Stimulated activated CD8-positive, alpha-beta memory T cell treated with anti-CD3 and anti-CD28 coated beads, Interleukin-7, amount 100 ng/mL, for 24 hours (primary cell): ENCODE results near the gene OR4D5.

ENCODE experiments used
- DNase-seq: peaks from one replicate; pipeline ENCODE4 v3.0.0-alpha.2; 2020; ENCODE audit warnings: low read depth

OR4D5 gene

GRCh38 chr11:123939317-123939716 lies at the start of gene OR4D5:
OR4D5 (plus strand) TSS chr11:123939617; CDS start chr11:123939617, 0 bp downstream.
- DNase-seq: no peak

GRCh38 chr11:123892031-123892430 lies 47.4 kb upstream of the OR4D5 start:
- DNase-seq: no peak

GRCh38 chr11:123899792-123900191 lies 39.6 kb upstream of the OR4D5 start:
- DNase-seq: no peak

GRCh38 chr11:123901867-123902266 lies 37.5 kb upstream of the OR4D5 start, which contains the start of gene OR8D4:
OR8D4 (plus strand) TSS chr11:123902167; CDS start chr11:123906432, 4,265 bp downstream.
- DNase-seq: no peak

GRCh38 chr11:123903932-123904331 lies 35.5 kb upstream of the OR4D5 start:
- no peak for DNase-seq

GRCh38 chr11:123904932-123905331 lies 34.5 kb upstream of the OR4D5 start:
- DNase-seq: no peak

GRCh38 chr11:123905826-123906225 lies 33.6 kb upstream of the OR4D5 start:
- DNase-seq: no peak

- no peak for DNase-seq
These were observed 18.5 kb upstream of the OR4D5 start for GRCh38 chr11:123920943-123921342.

GRCh38 chr11:123924027-123924426 lies 15.4 kb upstream of the OR4D5 start:
- no peak for DNase-seq

GRCh38 chr11:123942413-123942812 lies 3.0 kb downstream of the OR4D5 start:
- no peak for DNase-seq

- no peak for DNase-seq
These were observed 4.3 kb downstream of the OR4D5 start, which contains the start of gene OR6T1 for GRCh38 chr11:123943738-123944137. OR6T1 (minus strand) TSS chr11:123943838; CDS start chr11:123943838, 0 bp downstream.

- DNase-seq: no peak
These were observed 5.7 kb downstream of the OR4D5 start for GRCh38 chr11:123945132-123945531.

GRCh38 chr11:123956752-123957151 lies 17.3 kb downstream of the OR4D5 start:
- DNase-seq: no peak

- no peak for DNase-seq
These were observed 34.4 kb downstream of the OR4D5 start for GRCh38 chr11:123973816-123974215.

GRCh38 chr11:123976770-123977560 lies 37.5 kb downstream of the OR4D5 start:
- DNase-seq: no peak

- no peak for DNase-seq
These were observed 38.4 kb downstream of the OR4D5 start, which contains the start of gene OR10S1 for GRCh38 chr11:123977731-123978347. OR10S1 (minus strand) TSS chr11:123977781; CDS start chr11:123977664, 117 bp downstream.

GRCh38 chr11:123979311-123979710 lies 39.9 kb downstream of the OR4D5 start:
- DNase-seq: no peak
